GM19452 (cell line): Measurements from ENCODE around the gene CLDN6.

Experiments used
- ATAC-seq: cut with Tn5 transposase; IDR thresholded peaks from one replicate; pipeline ENCODE4 v1.9.1; 2021; ENCODE audit not compliant: unreplicated experiment

CLDN6 gene

GRCh38 chr16:2973093-2973492 lies 44.9 kb downstream of the CLDN6 start:
- ATAC-seq: no peak

- no peak for ATAC-seq
These were observed 45.8 kb downstream of the CLDN6 start for GRCh38 chr16:2971985-2972784.

- no peak for ATAC-seq
These were observed 46.6 kb downstream of the CLDN6 start for GRCh38 chr16:2971134-2971984.

DNA sequence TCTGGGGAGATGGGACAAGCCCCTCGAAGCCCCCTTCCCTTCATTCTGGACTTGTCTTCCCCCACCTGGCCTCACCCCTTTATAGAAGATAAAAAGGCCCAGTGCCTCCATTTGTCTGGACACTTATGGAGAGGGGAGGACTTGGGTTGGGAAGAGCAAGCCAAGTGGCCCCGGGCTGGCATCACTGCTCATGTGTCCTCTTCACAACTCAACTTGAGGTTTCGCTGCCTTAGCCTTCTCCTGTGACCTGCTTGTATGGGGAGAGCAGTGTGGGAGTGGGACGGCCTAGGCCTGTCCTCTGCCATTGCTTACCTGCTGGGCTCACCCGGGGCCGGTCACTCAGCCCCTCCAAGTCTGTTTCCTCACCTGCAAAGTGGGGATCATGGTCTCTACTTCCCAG lies 47.4 kb downstream of the CLDN6 start:
- no peak for ATAC-seq

GRCh38 chr16:2969545-2970521 lies 48.1 kb downstream of the CLDN6 start:
- peak; percentile 35 for ATAC-seq

DNA sequence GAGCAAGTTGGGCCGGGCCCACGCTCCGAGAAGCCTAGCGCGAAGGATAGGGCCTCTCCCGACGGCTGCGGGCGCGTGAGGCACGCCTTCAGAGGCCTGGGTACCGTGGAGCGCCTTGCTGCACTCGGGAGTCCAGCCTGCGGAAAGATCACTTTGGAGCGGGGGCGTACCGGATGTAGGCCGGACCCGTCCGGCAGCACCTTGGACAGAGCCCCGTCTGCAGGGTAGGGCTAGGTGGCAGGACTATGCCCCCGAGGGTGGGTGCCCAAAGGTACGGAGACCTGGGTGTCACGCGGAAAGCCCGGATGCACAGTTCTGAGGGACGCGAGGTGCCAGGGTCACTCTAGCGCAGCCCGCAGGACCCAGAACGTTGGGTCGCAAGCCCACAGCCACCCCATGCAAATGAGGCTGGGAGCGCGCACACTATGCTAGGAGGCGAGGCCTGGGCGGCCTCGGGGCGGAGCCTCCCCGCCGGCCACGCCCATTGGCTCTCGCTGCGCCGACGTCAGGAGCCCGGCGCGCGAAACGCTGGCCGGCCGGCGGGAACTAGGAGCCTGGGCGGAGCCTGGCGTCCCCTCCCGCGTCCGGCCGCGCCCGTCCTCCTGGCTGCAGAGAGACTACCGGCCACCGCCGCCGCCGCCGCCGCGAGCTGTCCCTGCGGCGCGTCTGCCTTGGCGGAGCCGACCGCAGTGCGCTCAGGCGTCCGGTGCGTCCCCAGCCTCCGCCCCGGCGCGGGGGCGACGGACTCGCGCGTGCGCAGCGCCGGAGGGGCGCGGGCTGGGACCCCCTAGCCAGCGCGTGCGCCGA lies 49.0 kb downstream of the CLDN6 start, which contains the start of gene PAQR4:
Gene PAQR4 (plus strand): TSS at position 611 of the 807 bp plus-strand sequence. CDS start 327 bp downstream, outside the sequence.
- peak; percentile 80 for ATAC-seq

DNA sequence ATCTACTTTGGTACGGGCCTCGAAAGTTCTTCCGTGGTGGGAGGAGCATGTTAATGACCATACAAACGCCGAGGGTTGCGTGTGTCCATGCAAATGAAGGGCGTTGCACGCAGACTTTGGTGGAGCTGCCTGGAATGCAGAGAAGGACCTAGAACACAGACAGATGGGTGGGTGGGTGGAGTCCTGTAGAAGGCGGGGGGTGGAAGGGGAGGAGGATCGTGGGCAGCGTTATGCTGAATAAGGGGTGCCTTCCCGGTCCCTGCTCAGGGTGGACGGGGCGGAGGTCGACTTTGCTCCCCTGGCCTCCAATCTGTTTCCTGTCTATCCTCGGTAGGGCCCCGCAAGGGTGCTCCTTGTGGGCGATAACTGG lies 49.6 kb downstream of the CLDN6 start:
- no peak for ATAC-seq

- ATAC-seq: no peak
These were observed 50.2 kb downstream of the CLDN6 start for GRCh38 chr16:2967721-2968161.

- ATAC-seq: no peak
These were observed 50.8 kb downstream of the CLDN6 start for GRCh38 chr16:2967211-2967631.

- ATAC-seq: no peak
These were observed 51.2 kb downstream of the CLDN6 start for GRCh38 chr16:2966808-2967191.

DNA sequence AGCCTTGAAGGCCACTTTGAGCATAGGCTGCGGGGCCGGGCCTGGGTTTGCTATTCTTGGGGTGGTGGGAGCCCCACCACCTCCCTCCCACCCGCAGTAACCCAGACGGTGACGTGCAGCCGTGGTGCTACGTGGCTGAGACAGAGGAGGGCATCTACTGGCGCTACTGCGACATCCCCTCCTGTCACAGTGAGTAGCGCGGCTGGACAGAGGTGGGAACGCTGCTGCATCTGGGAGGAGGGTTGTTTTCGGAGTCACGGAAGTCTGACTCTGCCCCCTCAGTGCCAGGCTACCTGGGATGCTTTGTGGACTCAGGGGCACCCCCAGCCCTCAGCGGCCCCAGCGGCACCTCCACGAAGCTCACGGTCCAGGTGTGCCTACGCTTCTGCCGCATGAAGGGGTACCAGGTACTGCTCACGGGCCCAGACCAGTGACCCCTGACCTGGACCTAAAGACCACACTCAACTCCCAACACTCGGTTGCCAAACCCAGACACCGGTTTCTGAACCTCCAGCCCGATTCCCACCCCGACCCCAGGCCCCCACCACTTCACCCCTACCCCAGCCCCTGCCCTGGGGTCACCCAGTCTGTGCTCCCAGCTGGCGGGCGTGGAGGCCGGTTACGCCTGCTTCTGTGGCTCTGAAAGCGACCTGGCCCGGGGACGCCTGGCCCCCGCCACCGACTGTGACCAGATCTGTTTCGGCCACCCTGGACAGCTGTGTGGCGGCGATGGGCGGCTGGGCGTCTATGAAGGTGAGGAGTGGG lies 51.8 kb downstream of the CLDN6 start:
- ATAC-seq: no peak
